T-helper 2 cell (primary cell): ENCODE measurements around the gene GOLGA2.

Experiments used
- DNase-seq, 5 experiments: peaks; one replicate each; pipeline versions ENCODE4 v3.0.0 to v3.0.0-alpha.2; 2012 to 2022

GOLGA2 gene

GRCh38 chr9:128254855-128255759 lies 20.7 kb downstream of the GOLGA2 start:
- DNase-seq, result peak in 4 of 5 experiments; percentile 25 to 49 (median 40)

GRCh38 chr9:128254362-128254761 lies 21.4 kb downstream of the GOLGA2 start:
- DNase-seq, result no peak

GRCh38 chr9:128253991-128254346 lies 21.8 kb downstream of the GOLGA2 start:
- DNase-seq, result no peak

GRCh38 chr9:128253140-128253990 lies 22.4 kb downstream of the GOLGA2 start:
- DNase-seq, result no peak

GRCh38 chr9:128252317-128253139 lies 23.3 kb downstream of the GOLGA2 start:
- DNase-seq, result no peak

GRCh38 chr9:128251732-128252100 lies 24.1 kb downstream of the GOLGA2 start:
- no peak for DNase-seq

GRCh38 chr9:128250839-128251731 lies 24.7 kb downstream of the GOLGA2 start:
- DNase-seq, result no peak

- peak; percentile 87 to 99 (median 97) for DNase-seq
Measured at GRCh38 chr9:128249908-128250838, 25.6 kb downstream of the GOLGA2 start.

GRCh38 chr9:128249558-128249907 lies 26.3 kb downstream of the GOLGA2 start:
- DNase-seq, result no peak

- DNase-seq, result no peak
Measured at GRCh38 chr9:128247226-128247803, 28.5 kb downstream of the GOLGA2 start.

GRCh38 chr9:128246471-128246870 lies 29.3 kb downstream of the GOLGA2 start:
- DNase-seq, result no peak

- DNase-seq, result no peak
Measured at GRCh38 chr9:128245421-128246151, 30.2 kb downstream of the GOLGA2 start.

GRCh38 chr9:128244837-128245231 lies 31.0 kb downstream of the GOLGA2 start:
- DNase-seq, result no peak

GRCh38 chr9:128244091-128244836 lies 31.5 kb downstream of the GOLGA2 start:
- no peak for DNase-seq

- peak in 1 of 5 experiments; percentile 53 for DNase-seq
Measured at GRCh38 chr9:128243215-128244018, 32.4 kb downstream of the GOLGA2 start.

- no peak for DNase-seq
Measured at GRCh38 chr9:128242828-128243214, 33.0 kb downstream of the GOLGA2 start.

- no peak for DNase-seq
Measured at GRCh38 chr9:128242124-128242523, 33.7 kb downstream of the GOLGA2 start.
